ENCODE data around the gene ALDH4A1.
"Not testable (repeated sequence)": the region's sequence is repeated elsewhere in the genome, so short reads cannot be mapped to it uniquely, and the experiment has no call there.

Gene ALDH4A1

DNA sequence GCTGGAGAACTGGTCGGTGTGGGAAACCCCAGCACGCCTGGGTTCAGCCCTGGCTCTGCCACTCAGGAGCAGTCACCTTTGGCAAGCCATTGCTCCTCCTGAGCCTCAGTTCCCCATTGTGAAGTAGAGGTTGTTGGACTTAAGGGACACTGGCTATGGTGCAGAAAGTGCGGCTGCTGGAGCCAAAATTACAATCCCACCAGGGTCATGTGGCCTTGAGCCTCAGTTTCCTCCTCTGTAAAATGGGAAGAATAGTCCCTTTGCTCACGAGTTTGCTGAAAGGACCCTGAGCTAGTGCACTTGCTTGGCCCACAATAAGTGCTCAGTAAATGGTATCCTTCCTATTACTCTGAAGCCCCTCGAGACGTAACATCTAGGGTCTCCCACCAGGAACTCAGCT is 28.3 kb downstream of the ALDH4A1 start:
- DNase-seq = no peak

- DNase-seq = no peak
These were observed 30.2 kb downstream of the ALDH4A1 start for GRCh38 chr1:18872071-18872611.

- no peak for DNase-seq
These were observed 30.8 kb downstream of the ALDH4A1 start for GRCh38 chr1:18871401-18872070.

GRCh38 chr1:18870957-18871356 is 31.4 kb downstream of the ALDH4A1 start:
- no peak for DNase-seq

DNA sequence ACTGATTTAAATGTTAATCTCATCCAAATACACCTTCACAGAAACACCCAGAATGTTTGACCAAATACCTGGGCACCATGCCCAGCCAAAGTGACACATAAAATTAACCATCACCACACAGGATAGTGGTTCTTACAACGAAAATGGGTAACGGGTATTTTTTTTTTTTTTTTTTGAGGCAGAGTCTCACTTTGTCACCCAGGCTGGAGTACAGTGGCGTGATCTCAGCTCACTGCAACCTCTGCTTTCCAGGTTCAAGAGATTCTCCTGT is 31.8 kb downstream of the ALDH4A1 start:
- DNase-seq = not testable (repeated sequence)

DNA sequence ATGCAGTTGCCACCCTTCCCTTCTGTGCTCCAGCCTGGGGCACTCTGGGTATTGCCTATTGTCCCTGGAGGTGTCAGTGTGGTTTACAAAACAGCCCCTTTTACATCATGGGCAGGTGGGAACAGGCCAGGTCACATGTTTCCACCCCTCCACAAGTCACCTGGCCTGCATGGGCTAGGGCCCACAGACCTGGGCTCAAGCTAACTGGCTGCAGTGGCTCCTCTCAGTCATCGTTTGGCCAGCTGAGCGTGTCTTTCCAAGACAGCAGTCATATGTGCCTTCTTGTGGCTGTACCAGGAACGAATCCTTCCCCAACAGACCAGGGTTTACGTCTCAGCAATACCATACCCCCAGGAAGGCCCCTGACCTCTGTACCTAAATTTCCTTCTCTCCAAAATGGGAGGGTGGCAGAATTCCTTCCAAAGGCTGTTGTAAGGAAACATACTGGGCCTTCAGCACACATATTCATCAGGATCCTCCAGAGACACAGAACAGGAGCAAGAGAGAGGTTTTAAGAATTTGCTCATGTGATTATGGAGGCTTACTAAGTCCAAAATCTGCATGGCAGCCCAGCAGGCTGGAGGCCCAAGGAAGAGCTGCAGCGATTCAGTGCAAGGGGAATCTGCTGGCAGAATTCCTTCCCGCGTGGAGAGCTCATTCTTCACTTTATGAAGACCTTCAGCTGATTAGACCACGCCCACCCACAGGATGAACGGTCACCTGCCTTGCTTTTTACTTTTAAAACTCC is 32.3 kb downstream of the ALDH4A1 start:
- no peak for DNase-seq

DNA sequence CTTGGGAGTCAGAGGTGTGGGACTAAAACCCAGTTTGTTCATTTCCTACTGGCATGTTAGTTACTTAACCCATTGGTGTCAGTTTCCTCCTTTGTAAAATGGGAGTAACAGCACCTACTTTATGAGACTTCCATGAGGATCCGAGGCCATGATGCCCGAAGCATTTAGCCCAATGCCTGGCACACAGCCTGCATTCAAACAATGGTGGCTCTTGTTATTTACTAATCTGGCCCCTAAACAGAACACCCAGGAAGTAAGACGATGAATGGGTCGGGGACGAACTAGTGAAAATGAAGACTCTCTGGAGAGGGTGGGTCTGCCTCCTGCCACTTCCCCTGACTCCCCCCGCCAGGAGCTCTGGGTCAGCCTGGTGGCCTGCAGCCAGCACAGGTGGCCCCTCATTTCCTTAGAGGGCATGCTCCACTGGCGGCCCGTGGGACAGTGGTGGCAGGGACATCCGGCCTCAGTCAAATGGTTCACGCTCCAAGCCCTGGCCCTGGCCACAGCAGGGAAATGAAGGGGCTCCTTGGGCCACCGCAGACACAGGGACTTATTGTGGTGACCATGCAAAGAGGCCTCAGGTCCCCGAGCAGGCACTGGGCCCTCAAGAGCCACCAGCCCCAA is 33.4 kb downstream of the ALDH4A1 start:
- DNase-seq = no peak

- no peak for DNase-seq
These were observed 34.0 kb downstream of the ALDH4A1 start for GRCh38 chr1:18868354-18868753.

DNA sequence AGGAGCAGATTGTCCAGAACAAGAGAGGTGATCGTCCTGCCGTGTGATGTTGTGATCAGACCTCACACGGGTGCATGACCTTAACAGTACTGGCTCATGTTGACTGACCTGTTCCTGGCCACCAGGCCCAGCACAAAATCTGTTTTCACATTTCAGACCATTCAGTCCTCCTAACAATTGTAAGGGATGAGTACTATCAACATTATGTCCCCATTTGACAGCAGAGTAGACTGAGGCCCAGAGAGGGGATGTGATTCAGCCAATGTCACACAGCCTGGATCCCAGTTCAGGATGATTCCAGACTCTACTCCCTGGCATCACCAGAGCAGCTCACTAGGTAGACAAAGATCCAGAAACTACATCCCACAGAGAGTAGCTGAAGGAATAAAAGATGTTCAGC is 35.5 kb downstream of the ALDH4A1 start:
- no peak for DNase-seq

GRCh38 chr1:18866314-18866713 is 36.0 kb downstream of the ALDH4A1 start:
- DNase-seq = no peak

DNA sequence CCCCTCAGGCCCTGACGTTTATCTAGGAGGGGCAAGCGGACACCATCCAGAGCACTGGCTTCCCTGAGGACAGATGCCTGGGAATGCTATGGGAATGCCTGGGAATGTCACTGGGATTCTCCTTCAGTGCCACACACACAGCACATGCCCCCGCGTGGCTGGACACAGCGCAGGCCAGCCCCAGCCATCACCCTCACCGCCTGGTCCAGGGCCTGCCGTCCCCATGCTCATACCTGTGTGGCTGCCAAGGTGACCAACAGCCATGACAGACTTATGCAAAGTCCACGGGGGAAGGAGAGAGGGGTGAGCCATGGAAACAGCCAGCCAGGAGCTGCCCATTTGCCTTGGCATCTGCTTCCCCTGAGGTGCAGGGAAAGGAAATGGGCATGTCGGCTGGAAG is 37.2 kb downstream of the ALDH4A1 start:
- no peak for DNase-seq

DNA sequence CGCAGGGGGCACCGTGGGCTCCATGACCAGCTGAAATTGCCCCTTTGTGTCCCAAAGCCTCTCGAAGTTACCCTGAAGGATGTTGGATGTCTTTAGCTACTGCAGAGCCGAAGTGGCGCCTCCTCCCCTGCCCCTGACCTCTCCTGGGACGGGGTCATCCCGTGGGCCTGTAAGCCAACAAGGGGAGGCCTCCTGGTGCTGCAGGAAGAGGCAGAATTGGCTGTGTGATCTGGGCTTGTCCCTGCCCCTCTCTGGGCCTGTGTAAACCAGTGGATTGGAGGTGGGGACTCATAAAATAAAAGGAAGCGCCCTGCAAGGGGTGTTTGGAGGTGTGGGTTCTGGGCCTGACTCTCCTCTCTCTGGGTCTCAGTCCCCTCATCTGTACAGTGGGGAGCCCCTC is 40.8 kb downstream of the ALDH4A1 start:
- no peak for DNase-seq

DNA sequence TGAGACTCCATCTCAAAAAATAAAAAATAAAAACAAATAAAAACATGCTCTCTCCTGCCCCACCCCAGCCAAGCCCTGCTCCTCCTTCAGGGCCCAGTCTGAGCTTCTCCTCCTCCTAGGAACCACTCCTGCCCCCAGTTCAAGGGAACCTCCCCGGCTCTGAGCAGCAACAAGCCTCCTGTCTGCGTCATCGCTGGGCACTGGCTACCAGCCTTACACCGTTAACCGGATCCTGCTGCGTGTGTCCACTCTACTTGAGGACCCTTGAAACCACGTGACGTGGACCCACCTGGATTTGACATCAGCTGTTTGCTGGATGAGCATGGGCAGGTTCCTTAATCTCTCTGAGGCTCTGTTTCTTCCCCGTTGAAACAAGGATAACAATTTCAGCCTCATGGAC is 41.3 kb downstream of the ALDH4A1 start:
- DNase-seq = no peak

- no peak for DNase-seq
These were observed 42.8 kb downstream of the ALDH4A1 start, which contains the start of gene TAS1R2 for GRCh38 chr1:18859560-18859959. TAS1R2 (minus strand) TSS chr1:18859660; CDS start chr1:18859660, 0 bp downstream.

GRCh38 chr1:18858070-18858688 is 44.2 kb downstream of the ALDH4A1 start:
- DNase-seq = no peak

GRCh38 chr1:18856435-18856834 is 45.9 kb downstream of the ALDH4A1 start:
- DNase-seq = no peak

- DNase-seq = no peak
These were observed 46.8 kb downstream of the ALDH4A1 start for GRCh38 chr1:18855573-18855972.

- no peak for DNase-seq
These were observed 47.9 kb downstream of the ALDH4A1 start for GRCh38 chr1:18854331-18855025.

DNA sequence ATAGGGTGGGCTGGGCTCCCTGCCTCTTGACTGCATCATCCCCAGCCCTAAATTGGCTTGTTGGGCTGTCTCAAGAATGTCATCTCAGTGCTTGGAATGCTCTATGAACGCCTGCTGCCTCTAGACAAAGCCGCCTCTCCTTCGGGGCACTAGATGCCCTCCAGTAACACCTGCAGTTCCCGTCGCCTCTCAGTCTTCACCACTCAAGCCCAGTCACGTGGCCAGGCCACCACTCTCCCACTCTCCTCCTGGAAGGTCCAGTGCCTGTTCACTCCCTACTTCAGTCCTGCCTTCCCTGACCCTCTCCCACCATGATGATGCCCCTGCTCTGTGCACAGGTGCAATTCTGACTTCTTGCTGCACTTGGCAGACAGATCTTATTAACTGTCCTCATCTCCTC is 49.9 kb downstream of the ALDH4A1 start:
- no peak for DNase-seq

DNA sequence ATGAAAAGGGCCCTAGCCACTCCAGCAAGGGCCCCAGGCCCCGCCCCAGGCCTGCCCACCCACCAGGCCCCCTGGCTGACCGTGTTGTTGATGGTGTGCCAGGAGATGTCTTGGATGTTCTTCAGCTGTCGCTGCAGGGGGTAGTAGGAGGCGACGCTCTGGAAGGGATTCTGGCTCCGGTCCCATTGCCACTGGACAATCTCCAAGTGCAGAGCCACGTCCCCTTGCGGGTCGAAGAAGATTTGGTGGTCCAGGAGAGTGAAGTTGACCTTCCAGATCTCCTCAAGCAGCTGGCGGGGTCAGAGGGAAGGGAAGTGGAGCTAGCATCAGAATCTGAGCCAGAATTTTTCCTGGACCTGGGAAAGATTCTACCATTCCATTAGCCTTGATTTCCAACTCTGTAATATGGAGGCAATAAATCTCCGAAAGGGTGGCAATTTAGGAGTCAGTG is 53.1 kb downstream of the ALDH4A1 start:
- no peak for DNase-seq

- not testable (repeated sequence) for DNase-seq
These were observed 54.6 kb downstream of the ALDH4A1 start for GRCh38 chr1:18847723-18848122.

GRCh38 chr1:18840145-18840544 is 62.2 kb downstream of the ALDH4A1 start:
- DNase-seq = no peak

- no peak for DNase-seq
These were observed 65.7 kb downstream of the ALDH4A1 start for GRCh38 chr1:18836654-18837053.
